DMS79 (cell line): ENCODE measurements around the gene TMEM244.
"Not testable (repeated sequence)": the region's sequence is repeated elsewhere in the genome, so short reads cannot be mapped to it uniquely, and the experiment has no call there.

Experiments
- DNase-seq: peaks from one replicate; lab custom pipeline; 2025; lab: John Stamatoyannopoulos, UW

TMEM244 gene

GRCh38 chr6:129807141-129807540 is 54.0 kb downstream of the TMEM244 start:
- DNase-seq: not testable (repeated sequence)

- not testable (repeated sequence) for DNase-seq
These were observed 58.2 kb downstream of the TMEM244 start for GRCh38 chr6:129802920-129803319.

GRCh38 chr6:129801909-129802308 is 59.2 kb downstream of the TMEM244 start:
- DNase-seq: no peak

GRCh38 chr6:129795261-129795660 is 65.9 kb downstream of the TMEM244 start:
- DNase-seq: no peak

- no peak for DNase-seq
These were observed 67.7 kb downstream of the TMEM244 start for GRCh38 chr6:129793447-129793846.

- DNase-seq: no peak
These were observed 69.1 kb downstream of the TMEM244 start for GRCh38 chr6:129792049-129792448.

GRCh38 chr6:129790785-129791184 is 70.3 kb downstream of the TMEM244 start:
- DNase-seq: no peak

GRCh38 chr6:129789974-129790373 is 71.1 kb downstream of the TMEM244 start:
- DNase-seq: no peak

- DNase-seq: no peak
These were observed 73.3 kb downstream of the TMEM244 start for GRCh38 chr6:129787816-129788215.

- no peak for DNase-seq
These were observed 74.6 kb downstream of the TMEM244 start for GRCh38 chr6:129786548-129786947.

- DNase-seq: no peak
These were observed 75.4 kb downstream of the TMEM244 start for GRCh38 chr6:129785756-129786135.

GRCh38 chr6:129785047-129785755 is 75.9 kb downstream of the TMEM244 start:
- DNase-seq: no peak
